Eye (tissue), 1 donor: ENCODE measurements around the gene ACSS1.

Experiments used
- DNase-seq: peaks from one replicate; pipeline ENCODE4 v3.0.0-alpha.2; 2015

Gene ACSS1

DNA sequence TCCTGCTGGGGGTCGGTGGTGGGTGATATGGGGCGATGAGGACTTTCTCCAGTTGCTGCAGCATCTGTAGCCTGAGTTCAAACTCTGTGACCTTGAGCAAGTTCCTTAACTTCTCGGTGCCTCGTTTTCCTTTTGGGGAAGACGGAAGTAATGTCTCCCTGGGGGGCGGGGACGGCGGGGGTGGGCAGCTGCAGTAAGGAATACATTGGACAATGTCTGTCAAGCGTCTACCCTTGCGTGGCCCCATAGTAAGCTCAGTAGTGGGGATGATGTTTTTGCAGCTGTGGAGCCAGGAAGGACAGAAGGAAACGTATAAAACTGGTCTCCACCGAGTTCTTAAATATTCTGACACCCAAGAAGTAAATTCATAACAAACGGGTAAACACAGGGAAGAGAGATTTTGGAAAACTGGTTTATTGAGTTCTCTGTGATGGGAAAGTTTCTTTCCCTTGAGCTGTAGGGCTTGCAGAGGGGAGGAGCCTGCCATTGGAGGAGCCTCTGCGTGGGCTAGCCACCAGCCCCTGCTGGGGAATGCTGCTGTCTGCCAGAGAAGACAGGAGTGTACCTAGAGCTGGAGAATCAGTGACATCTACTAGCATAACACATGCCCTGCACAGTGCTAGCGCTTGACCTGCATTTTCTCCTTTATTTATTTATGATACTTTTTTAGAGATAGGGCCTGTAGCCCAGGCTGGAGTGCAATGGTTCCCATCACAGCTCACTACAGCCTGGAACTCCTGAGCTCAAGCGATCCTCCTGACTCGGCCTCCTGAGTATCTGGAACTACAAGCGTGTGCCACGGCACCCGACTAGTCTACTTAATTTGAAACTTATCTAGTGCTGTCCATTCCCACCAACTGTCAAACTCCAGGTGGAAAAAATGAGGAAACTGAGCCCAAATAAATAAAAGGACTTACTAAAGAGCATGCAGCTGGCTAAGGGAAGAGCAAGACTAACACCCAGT lies 1.2 kb upstream of the ACSS1 start:
- no peak for DNase-seq

DNA sequence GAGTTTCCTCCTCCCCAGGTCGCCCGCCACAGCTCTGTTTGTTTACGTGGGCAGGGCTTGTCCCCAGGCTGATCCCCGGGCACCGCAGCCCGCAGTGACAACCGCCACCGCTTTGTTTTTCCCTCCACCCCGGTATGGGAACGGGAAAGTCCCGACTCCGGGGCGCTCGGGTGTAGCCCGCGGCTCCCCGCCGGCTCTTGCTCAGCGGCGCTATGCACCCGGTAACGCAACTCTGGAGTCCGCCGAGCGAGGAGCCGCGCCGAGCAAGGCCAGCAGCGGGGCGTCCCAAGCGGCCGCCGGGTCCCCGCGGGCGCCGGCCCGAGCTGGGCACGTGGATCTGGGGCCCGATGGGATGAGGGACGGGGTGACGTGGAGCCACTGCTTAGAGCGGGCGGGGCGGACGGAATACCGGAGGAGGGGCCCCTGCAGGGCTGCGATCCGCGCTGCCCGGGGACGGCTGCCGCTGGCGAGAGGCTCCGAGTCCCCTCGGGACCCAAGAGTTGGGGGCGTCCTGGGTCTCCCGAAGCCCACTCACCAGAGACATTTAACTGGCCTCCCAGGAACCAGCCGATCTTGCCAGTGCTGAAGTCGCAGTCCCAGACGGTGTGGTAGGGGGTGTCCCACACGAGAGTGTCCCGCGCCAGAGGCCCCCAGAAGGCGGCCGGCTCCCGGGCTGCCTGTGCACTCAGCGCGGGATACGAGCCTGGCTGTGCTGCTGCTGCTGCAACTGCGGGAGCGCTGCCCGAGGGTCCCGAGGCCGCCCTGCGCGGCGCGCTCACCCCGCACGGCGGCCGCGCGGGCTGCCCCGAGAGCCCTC lies 497 bp downstream of the ACSS1 start:
- peak; percentile 83 for DNase-seq

GRCh38 chr20:25056690-25057233 lies 1.2 kb downstream of the ACSS1 start:
- no peak for DNase-seq

- no peak for DNase-seq
These were observed 2.0 kb downstream of the ACSS1 start for GRCh38 chr20:25055711-25056495.

DNA sequence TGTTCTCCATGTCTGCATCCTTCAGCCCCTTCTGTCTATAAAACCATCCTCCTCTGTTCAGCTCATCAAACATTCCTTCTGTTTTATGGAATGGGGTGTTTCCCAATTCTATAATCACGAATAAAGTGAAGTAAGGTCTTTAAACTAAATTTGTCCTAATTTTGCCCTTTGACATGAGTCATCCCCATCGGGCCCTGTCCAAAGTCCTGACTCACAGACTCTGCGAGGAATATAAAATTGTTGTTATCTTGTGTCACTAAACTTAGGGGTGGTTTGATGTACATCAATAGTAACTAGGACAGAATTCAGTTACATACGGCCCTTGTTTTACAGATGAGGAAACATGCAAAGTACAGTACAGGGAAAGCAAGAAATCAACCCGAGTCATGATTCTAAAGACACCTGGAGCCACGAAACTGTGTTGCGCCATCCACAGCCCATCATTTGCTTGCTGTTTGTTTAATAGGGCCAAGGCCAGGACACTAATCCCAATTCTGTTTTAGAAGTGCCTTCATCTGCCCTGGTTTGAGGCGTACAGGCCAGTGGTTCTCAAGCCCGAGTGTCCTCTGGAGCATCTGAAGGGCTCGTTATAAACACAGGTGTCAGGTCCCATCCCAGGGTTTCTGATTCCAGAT lies 2.8 kb downstream of the ACSS1 start:
- no peak for DNase-seq

DNA sequence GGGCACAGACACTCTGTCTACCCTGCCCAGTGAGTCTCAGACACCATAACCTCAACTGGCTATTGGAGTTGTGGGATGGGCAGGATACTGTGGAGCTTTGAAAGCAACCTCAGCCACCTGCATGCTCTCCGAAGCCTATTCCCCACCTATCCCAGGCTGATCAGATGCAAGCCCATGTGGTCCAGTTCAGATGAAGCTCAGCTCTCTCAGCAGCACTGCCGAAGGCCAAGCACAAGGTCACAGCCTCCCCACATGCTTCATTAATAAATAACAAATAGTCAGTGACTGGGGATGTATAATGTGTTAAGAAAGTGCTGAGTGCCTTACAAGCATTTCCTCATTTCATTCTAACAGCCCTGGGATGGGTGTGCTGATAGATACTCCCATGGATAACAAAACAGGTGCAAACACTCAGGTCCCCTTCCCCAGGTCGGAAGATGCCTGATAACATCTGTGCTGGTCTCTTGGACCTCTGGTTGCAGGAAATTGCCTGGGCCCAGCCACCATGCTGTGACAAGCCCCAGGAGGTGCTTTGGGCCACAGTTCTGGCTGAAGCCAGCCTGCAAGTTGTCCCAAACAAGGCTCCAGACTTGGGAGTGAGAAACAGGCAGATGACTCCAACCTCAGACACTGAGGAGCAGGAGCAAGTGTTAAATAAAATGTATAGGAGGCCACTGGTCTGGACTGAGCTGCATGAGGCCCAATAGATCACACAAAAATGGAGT lies 3.7 kb downstream of the ACSS1 start:
- no peak for DNase-seq

DNA sequence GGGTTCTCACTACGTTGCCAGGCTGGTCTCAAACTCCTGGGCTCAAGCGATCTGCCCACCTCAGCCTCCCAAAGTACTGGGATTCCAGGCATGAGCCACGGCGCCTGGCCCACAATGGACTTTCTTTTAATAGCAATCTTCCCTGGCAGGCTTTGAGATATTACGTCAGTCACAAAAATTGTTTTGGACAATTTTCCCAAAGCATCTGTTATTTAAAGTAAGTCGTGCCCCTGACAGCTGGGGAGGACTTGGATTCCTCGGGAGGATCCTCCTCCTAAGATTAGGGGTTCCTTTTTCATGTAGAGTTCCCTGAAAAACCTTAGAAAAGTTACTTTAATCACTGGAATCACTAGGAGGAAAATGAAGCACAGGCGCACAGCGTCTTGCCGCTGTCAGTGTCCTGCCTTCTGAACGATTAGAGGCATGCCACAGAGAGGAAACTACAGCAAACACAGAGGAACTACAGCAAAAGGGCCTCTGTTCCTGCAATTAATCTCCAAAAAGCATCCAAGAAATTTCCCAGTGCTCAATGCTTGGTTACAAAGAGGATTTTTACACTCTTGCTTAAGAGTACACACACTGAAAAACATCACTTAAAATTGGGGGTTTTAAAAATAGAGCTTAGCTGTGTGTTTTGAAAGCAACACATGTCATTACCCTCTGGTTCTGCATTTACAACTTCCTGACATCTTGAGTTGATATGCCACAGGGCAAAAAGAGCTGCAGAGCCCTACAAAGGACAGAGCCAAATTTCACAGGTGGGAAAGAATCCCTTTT lies 4.5 kb downstream of the ACSS1 start:
- DNase-seq: no peak

DNA sequence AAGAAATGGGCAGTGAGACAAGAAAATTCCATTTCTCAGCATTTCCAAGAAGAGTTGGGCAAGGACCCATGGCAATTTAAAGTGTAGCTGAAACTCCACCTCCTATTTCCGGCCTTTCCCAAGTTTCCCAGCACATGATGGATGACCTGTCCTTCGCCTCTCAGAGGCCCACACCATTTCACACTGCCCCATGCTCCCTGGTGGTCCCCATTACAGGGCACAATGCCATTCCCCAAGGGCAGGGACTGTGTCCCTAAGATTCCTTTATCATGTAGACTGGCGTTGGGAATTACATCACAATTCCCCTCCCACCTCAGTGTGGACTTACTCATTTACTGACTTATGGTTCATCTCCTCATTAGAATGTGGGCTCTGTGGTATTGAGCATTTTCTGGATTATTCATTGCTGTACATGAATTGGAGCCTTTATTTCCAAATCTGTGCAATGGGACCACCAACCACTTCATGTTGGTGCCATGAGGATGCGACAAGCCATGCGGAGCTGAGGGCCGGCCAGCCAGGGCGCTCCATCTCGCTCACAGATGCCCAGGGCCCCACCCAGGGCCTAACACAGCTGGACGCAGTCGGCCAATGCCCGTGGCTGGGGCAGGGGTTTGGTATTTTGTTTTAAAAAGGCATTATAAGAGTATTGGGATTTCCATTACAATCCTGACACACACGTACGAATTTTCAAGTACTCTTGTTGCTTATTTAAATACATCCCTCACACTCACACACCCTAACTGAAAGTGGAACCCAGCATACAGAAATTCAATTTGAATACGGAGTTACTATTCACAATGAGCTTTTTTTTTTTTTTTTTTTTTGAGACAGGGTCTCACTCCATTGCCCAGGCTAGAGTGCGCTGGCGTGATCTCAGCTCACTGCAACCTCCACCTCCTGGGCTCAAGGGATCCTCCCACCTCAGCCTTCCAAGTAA lies 5.4 kb downstream of the ACSS1 start:
- DNase-seq: no peak

DNA sequence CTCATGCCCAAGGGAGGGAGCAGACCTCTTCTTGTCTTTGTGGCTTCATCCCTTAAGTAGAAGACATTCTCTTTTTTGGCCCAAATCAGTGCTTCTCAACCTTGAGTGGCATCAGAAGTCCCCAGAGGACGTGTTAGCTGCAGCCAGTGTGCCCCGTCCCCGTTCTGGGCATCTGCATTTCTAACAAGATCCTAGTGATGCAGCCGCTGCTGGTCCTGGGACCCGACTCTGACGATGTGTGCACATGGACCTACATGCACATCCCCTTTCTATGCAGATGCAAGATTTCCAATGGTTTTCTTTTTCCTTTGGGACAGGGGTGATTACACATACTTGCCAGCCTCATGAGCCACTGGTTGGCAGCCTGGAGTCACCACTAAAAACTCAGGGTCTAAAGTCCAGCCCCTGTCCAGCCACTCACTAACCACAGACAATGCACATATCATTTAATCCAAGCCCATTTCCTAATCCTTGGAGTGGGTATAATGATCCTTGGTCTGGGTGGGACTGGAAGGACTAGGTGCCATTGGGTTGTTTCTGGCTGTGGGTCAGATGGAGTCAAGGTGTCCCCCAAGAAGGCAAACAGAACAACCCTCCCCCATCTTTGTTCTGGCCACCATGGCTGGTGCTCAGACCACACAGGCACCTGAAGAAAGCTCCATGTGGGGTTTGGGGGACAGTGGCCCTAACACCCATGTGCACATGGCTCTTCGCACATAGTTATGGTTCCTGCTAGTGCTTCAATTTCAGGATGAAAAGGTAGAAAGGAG lies 6.4 kb downstream of the ACSS1 start:
- no peak for DNase-seq

- no peak for DNase-seq
These were observed 7.2 kb downstream of the ACSS1 start for GRCh38 chr20:25050501-25051350.

DNA sequence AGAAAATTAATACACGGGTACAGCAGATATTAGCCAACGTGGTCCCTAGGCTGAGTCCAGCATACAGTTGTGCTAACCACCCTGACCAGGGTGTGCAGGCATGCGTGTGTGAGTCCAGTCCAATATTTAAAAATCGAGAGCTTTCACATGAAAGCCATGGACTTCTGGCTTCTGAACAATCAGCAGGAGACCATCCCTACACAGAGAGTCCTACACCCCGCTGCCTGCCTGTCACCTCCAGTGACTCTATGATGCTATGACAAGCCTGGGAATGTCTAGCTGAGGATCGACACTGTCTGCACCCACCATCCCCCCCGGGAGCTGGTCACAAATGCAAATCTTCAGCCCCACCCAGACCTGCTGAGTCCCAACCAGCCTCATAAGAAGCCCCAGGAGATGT lies 7.9 kb downstream of the ACSS1 start:
- DNase-seq: no peak

DNA sequence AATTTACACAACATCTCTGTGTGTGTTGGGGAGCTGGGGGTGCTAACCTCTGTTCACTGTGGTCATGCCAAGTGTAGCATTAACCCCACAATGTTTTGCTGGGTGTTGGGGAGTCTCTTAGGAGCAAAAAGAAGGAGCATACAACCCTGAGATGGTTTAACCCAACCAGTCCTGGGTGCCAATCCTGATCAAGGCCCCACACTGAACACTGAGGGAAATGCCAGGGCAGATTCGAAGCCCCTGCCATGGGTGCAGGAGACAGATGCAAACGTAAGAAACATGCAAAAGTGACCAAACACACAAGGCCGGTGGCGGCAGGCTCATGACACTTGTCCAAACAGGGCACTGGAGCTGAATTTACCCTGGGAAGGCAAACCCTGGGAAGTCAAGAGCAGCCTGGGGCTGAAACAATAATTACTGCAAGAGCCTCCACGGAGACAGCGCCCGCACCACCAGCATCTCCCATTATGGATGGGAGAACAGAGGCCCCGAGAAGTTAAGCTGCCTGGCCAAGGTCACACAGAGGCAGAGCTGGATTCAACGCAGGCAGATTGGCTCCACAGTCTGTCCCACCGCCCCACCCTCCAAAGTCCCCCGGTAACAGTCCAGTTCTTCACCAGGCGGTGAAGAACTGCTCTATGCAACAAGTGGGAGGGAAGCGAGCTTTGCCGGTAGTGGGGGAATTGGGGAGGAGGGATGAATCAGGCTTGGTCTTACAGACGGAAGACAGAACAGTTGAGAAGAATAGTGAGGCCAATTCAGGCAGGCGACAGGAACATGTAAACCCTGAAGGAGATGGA lies 8.5 kb downstream of the ACSS1 start:
- no peak for DNase-seq

DNA sequence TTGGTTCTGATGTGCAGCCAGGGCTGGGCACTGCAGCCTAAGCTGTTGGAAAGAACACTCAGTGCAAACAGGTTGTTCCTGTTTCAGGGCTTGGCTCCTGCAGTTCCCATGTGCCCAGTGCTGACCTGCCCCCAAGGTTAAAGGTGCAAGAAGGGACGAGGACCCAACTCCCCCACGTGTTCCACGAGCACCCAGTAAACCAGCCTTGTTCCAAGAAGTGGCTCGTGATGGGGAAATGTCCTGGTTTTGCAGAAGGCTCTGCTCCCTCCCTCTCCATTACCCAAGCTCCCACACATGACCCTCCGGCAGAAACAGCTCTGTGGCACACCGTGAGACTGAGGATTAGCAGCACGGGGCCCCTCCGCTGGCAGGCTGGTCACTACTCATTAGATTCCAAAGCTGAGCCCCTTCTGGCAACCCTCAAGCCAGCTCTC lies 9.4 kb downstream of the ACSS1 start:
- DNase-seq: peak; percentile 60

- no peak for DNase-seq
These were observed 10.2 kb downstream of the ACSS1 start for GRCh38 chr20:25047766-25048165.

DNA sequence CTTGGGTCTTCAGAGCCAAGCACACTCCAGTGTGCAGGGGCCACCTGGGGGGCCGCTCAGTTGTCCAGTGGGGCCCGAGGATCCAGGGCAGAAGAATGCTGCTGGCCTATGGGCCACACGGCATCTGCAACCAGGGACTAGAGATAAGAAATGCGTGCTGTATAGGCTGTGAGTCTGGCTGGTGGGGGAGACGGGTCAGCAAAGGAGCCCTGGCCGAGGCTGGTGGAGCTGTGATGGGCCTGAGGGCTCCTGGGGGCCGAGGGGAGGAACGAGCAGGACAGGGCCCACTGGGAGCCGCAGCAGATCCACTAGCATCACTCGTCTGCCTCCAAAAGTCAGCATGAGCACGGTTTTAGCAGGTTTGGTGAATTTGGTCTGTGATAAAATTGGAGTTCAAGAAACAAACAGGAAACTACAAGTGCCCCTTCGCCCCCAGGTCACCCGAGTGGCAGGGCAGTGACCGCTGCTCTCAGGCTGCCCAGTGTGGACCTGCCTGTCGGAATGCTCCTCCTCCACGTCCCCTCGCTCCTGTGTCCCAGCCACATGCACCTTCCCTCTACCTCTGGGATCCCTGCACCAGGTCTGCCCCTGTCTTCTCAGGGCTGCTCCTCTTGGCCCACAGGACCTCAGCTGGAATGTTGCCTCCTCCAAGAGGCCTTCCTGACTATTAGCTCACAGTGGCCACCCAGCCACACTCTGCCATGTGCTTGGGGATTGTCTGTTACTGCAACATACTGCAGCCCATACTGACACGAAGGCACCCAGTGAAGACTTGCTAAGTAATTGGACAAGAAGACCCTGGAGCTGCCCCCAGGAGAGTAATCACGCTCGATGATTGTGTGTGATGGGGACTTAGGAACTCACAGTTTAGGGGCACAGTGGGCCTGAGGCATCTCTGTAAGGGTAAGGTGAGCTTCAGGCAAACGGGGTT lies 10.9 kb downstream of the ACSS1 start:
- DNase-seq: no peak

- DNase-seq: no peak
These were observed 11.7 kb downstream of the ACSS1 start for GRCh38 chr20:25046181-25046641.
